AG09319 (cell line): Measurements from ENCODE around the gene SPATA20.
A peak's percentile ranks its signal among the peaks of the same experiment; 100 is the strongest.

Experiments used
- DNase-seq: peaks from one replicate; pipeline ENCODE4 v3.0.0-alpha.2; 2010; ENCODE audit warnings: low read depth; ENCODE audit errors: extremely low read depth
- CTCF ChIP-seq: IDR thresholded peaks from 2 replicates; pipeline ENCODE4 v1.5.1; 2011; ENCODE audit warnings: low read depth, mild to moderate bottlenecking, inconsistent platforms, low read length, moderate library complexity

SPATA20 gene

GRCh38 chr17:50529849-50530248, 17.1 kb upstream of the SPATA20 start:
- TF ChIP-seq CTCF, result no peak
- no peak for DNase-seq

DNA sequence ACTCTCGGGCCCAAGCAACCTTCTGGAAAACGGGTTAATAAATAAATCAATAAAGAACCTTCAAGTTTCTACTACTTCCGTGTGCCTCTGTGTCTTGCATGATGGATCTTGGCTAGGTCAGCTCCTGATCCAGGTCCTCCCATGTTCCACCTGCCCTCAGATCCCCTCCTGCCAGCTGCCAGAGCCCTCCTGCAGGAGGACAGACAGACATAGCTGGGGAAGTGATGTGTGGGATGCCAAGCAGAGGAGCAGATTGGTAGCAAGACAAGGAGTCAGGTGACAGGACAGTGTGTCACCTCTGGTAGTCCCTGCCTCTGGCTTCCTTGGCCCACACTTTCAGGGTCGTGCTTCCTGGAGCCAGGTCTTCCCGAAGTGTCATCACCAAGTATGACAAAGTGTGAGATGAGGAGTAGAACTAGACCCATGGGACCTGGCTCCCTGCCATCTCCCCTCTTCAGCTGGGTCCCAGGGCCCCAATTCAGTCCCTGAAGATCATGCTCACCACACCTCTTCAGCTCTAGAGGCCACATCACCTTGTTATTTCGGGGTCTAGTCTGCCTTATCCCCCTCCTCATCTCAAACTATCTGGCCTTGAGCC, 15.4 kb upstream of the SPATA20 start:
- no peak for TF ChIP-seq CTCF

GRCh38 chr17:50532452-50533024, 14.4 kb upstream of the SPATA20 start, which contains the start of gene EPN3:
Gene EPN3, plus strand, starts transcription at chr17:50532735. Its CDS starts 3,822 bp downstream, at chr17:50536557.
- no peak for DNase-seq
- TF ChIP-seq CTCF, result no peak

More for the DNA sequence above, 15.4 kb upstream of the SPATA20 start:
- DNase-seq, result no peak

GRCh38 chr17:50533185-50533584, 13.8 kb upstream of the SPATA20 start:
- TF ChIP-seq CTCF, result no peak
- DNase-seq, result no peak

- peak; percentile 25 for DNase-seq
- no peak for TF ChIP-seq CTCF
Observed at GRCh38 chr17:50533720-50534148, 13.2 kb upstream of the SPATA20 start.

GRCh38 chr17:50534222-50534978, 12.6 kb upstream of the SPATA20 start:
- peak; percentile 6 for TF ChIP-seq CTCF

GRCh38 chr17:50534979-50535326, 12.0 kb upstream of the SPATA20 start:
- DNase-seq, result no peak
- TF ChIP-seq CTCF, result no peak

More at GRCh38 chr17:50534222-50534978, 12.6 kb upstream of the SPATA20 start:
- DNase-seq, result no peak
